ENCODE results near the gene CAMTA1. TPM values are rescaled to one million over a fixed set of nuclear protein-coding genes. Genes with fewer than 3 reads are reported as not detected.
A peak's percentile ranks its signal among the peaks of the same experiment; 100 is the strongest.

CAMTA1 gene
- total RNA-seq, 1 donor from 2014 or later, result 109 TPM

GRCh38 chr1:6984536-6984935 is 199.3 kb downstream of the CAMTA1 start:
- Mint-ChIP-seq H3K27me3 (ENCODE audit: low read depth) (peaks cover 2% of the 10 kb centered on the region), H3K4me1 (peaks cover 7% of the 10 kb centered on the region), H3K36me3 (ENCODE audit: low read depth) (no peaks in the 10 kb centered on the region), H3K27ac (ENCODE audit: unreplicated experiment) (no peak overlapping the region), H3K9me3 (no peaks in the 10 kb centered on the region), H3K4me3 (no peak overlapping the region)
- DNase-seq (ENCODE audit: low read depth, low spot score), result no peak
- TF ChIP-seq CTCF (conservative IDR thresholded peaks at IDR 0.05), result no peak

- H3K9me3 Mint-ChIP-seq, result no peaks in the 10 kb centered on the region
- no peak for DNase-seq (ENCODE audit: low read depth, low spot score)
- peaks cover 2% of the 10 kb centered on the region for H3K27me3 Mint-ChIP-seq (ENCODE audit: low read depth)
- no peak overlapping the region for H3K27ac Mint-ChIP-seq (ENCODE audit: unreplicated experiment)
- H3K36me3 Mint-ChIP-seq (ENCODE audit: low read depth), result no peaks in the 10 kb centered on the region
- H3K4me3 Mint-ChIP-seq, result no peak overlapping the region
- TF ChIP-seq CTCF (conservative IDR thresholded peaks at IDR 0.05), result no peak
- peaks cover 11% of the 10 kb centered on the region for H3K4me1 Mint-ChIP-seq
These were observed 199.7 kb downstream of the CAMTA1 start for GRCh38 chr1:6984986-6985385.

- no peak overlapping the region for H3K27ac Mint-ChIP-seq (ENCODE audit: unreplicated experiment)
- no peak for DNase-seq (ENCODE audit: low read depth, low spot score)
These were observed 200.5 kb downstream of the CAMTA1 start for GRCh38 chr1:6985549-6986276.

GRCh38 chr1:6986281-6986680 is 201.0 kb downstream of the CAMTA1 start:
- H3K27ac Mint-ChIP-seq (ENCODE audit: unreplicated experiment), result no peak overlapping the region

More at GRCh38 chr1:6985549-6986276, 200.5 kb downstream of the CAMTA1 start:
- Mint-ChIP-seq H3K9me3 (no peaks in the 10 kb centered on the region), H3K4me1 (peaks cover 13% of the 10 kb centered on the region), H3K4me3 (no peak overlapping the region), H3K36me3 (ENCODE audit: low read depth) (no peaks in the 10 kb centered on the region), H3K27me3 (ENCODE audit: low read depth) (peaks cover 2% of the 10 kb centered on the region)
- no peak for TF ChIP-seq CTCF (conservative IDR thresholded peaks at IDR 0.05)

GRCh38 chr1:6987940-6988339 is 202.7 kb downstream of the CAMTA1 start:
- H3K4me3 Mint-ChIP-seq, result no peak overlapping the region
- H3K36me3 Mint-ChIP-seq (ENCODE audit: low read depth), result no peaks in the 10 kb centered on the region
- TF ChIP-seq CTCF (conservative IDR thresholded peaks at IDR 0.05), result no peak
- peaks cover 13% of the 10 kb centered on the region for H3K4me1 Mint-ChIP-seq
- peaks cover 2% of the 10 kb centered on the region for H3K27me3 Mint-ChIP-seq (ENCODE audit: low read depth)
- H3K27ac Mint-ChIP-seq (ENCODE audit: unreplicated experiment), result peak overlapping the region; percentile 75
- no peaks in the 10 kb centered on the region for H3K9me3 Mint-ChIP-seq
- DNase-seq (ENCODE audit: low read depth, low spot score), result no peak

More at GRCh38 chr1:6986281-6986680, 201.0 kb downstream of the CAMTA1 start:
- Mint-ChIP-seq H3K9me3 (no peaks in the 10 kb centered on the region), H3K4me1 (peaks cover 13% of the 10 kb centered on the region), H3K27me3 (ENCODE audit: low read depth) (peaks cover 2% of the 10 kb centered on the region), H3K36me3 (ENCODE audit: low read depth) (no peaks in the 10 kb centered on the region), H3K4me3 (no peak overlapping the region)
- TF ChIP-seq CTCF (conservative IDR thresholded peaks at IDR 0.05), result no peak
- no peak for DNase-seq (ENCODE audit: low read depth, low spot score)

All from neural crest cell (in vitro differentiated cells).